Left lung (tissue), 10 donors: ENCODE data around the gene GLIPR2. TPM values are rescaled to one million over a fixed set of nuclear protein-coding genes. Genes with fewer than 3 reads are reported as not detected.
A peak's percentile ranks its signal among the peaks of the same experiment; 100 is the strongest.

Experiments used
- ATAC-seq: fragments of 200-7000 bp; cut with Tn5 transposase; one replicate; pipeline ENCODE4 v1.9.1; 2020; ENCODE audit warnings: moderate library complexity
- DNase-seq, 4 donors: peaks; one replicate each; pipeline ENCODE4 v3.0.0-alpha.2; 2013 to 2020
- H3K27ac ChIP-seq, 2 donors: fragments of 200-600 bp; sonication (generic) in 1 of 2; one replicate each; pipeline versions ENCODE4 v1.5.0 to v1.8.0; 2020 to 2021
- H3K27me3 ChIP-seq, 2 donors: fragments of 200-600 bp; sonication (generic) in 1 of 2; one replicate each; pipeline versions ENCODE4 v1.5.0 to v1.8.0; 2020 to 2021
- H3K36me3 ChIP-seq, 2 donors: fragments of 200-600 bp; sonication (generic) in 1 of 2; one replicate each; pipeline versions ENCODE4 v1.5.0 to v1.8.0; 2020 to 2021
- H3K4me1 ChIP-seq, 2 donors: fragments of 200-600 bp; one replicate each; pipeline ENCODE4 v1.8.0; 2021
- H3K4me3 ChIP-seq, 2 donors: fragments of 200-600 bp; sonication (generic) in 1 of 2; one replicate each; pipeline versions ENCODE4 v1.5.0 to v1.8.0; 2020 to 2021; ENCODE audit warnings: mild to moderate bottlenecking in 1 of 2
- H3K9me3 ChIP-seq, 2 donors: fragments of 200-600 bp; sonication (generic) in 1 of 2; one replicate each; pipeline versions ENCODE4 v1.5.0 to v1.8.0; 2020 to 2021
- CTCF ChIP-seq, 2 donors: fragments of 200-600 bp; sonication (generic) in 1 of 2; IDR thresholded peaks; one replicate each; pipeline versions ENCODE4 v1.5.0 to v1.8.0; 2021; ENCODE audit warnings: antibody characterized with exemption in 2 of 2
- intact Hi-C, 2 donors: fragments of 100-400 bp; cut with DNase I; formaldehyde crosslinking; loops; one replicate each; pipeline versions ENCODE4 v1.11.2 to v1.14.2; 2022
- polyA plus RNA-seq, 6 donors: library from polyadenylated mRNA; unstranded; fragments of 120-200 nt; gene quantifications; one replicate each; pipeline ENCODE4 v1.2.1, GENCODE V29; 2013; ENCODE audit not compliant: insufficient read length in 6 of 6
- total RNA-seq, 2 donors: library from RNA; stranded (reverse); fragmentation: NEBNext Ultra II Directional; extraction: Animal tissue kit (Norgen Biotek cat#: 25700); gene quantifications; one replicate each; pipeline ENCODE4 v1.2.1, GENCODE V29; 2021
- donor health status: DM: no; HTN: yes; CAD: no.
- donor health status: DM: no; HTN: no; CAD: no.

Gene GLIPR2
- total and polyA plus RNA-seq, 8 donors = 33.0 to 94.5 (median 35.8) TPM

GRCh38 chr9:36194326-36195000 is 57.9 kb downstream of the GLIPR2 start:
- peak in 1 of 4 donors; percentile 23 for DNase-seq

GRCh38 chr9:36204906-36205547 is 68.5 kb downstream of the GLIPR2 start:
- H3K36me3 ChIP-seq = peaks cover 4 to 99% of the 10 kb centered on the region in 2 donors
- ATAC-seq (peak; percentile 48), DNase-seq (no peak)
- H3K27me3 ChIP-seq = no peaks in the 10 kb centered on the region
- no peaks in the 10 kb centered on the region for H3K9me3 ChIP-seq
- intact Hi-C loops = no loop called here
- peaks cover 7 to 28% of the 10 kb centered on the region in 2 donors for H3K4me1 ChIP-seq
- TF ChIP-seq CTCF (IDR thresholded peaks at IDR 0.05) = no peak
- no peak overlapping the region for H3K4me3 ChIP-seq
- no peak overlapping the region for H3K27ac ChIP-seq

More at GRCh38 chr9:36194326-36195000, 57.9 kb downstream of the GLIPR2 start:
- Histone ChIP-seq H3K9me3 (no peaks in the 10 kb centered on the region), H3K27me3 (no peaks in the 10 kb centered on the region), H3K4me1 (peaks cover 34 to 51% of the 10 kb centered on the region in 2 donors), H3K4me3 (peak overlapping the region in 1 of 2 donors; percentile 93), H3K27ac (peak overlapping the region in 1 of 2 donors; percentile 1), H3K36me3 (peaks cover 0 to 41% of the 10 kb centered on the region in 2 donors)
- TF ChIP-seq CTCF (IDR thresholded peaks at IDR 0.05) = no peak
- ATAC-seq = peak; percentile 2
- intact Hi-C loops = no loop called here

- H3K27ac ChIP-seq = peak overlapping the region in 1 of 2 donors; percentile 9
- H3K27me3 ChIP-seq = no peaks in the 10 kb centered on the region
- peaks cover 4 to 99% of the 10 kb centered on the region in 2 donors for H3K36me3 ChIP-seq
- TF ChIP-seq CTCF (IDR thresholded peaks at IDR 0.05) = no peak
- H3K9me3 ChIP-seq = no peaks in the 10 kb centered on the region
- peaks cover 7 to 42% of the 10 kb centered on the region in 2 donors for H3K4me1 ChIP-seq
- intact Hi-C loops = no loop called here
- DNase-seq = no peak
- no peak overlapping the region for H3K4me3 ChIP-seq
- peak; percentile 17 for ATAC-seq
Observed at GRCh38 chr9:36207016-36207415, 70.5 kb downstream of the GLIPR2 start.

DNA sequence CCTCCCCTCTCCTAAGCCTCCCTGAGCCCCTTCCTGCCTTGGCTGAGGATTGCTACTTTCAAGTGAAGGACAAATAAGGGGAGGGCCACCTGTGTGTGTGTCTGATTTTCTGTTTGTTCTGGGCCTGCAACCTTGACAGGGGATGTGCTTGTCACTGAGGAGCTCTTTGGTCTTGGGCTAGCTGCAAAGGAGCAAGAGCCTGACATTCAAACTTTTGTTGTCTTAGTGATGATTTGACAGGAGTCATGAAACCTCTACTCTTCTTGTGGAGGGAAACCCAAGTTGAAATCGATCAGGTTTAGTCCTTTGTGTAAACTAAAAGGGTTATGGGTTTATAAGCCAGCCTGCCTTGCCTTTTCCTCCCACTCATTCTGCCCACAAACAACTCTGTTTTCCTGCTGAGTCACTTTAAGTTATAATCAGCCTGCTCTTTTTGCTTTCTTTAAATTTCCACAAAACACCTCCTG is 71.0 kb downstream of the GLIPR2 start:
- TF ChIP-seq CTCF (IDR thresholded peaks at IDR 0.05) = no peak
- no peak overlapping the region for H3K4me3 ChIP-seq
- intact Hi-C loops = no loop called here
- peak; percentile 19 for ATAC-seq
- H3K36me3 ChIP-seq = peaks cover 0 to 99% of the 10 kb centered on the region in 2 donors
- peaks cover 7 to 42% of the 10 kb centered on the region in 2 donors for H3K4me1 ChIP-seq
- no peak for DNase-seq
- no peaks in the 10 kb centered on the region for H3K9me3 ChIP-seq
- H3K27me3 ChIP-seq = no peaks in the 10 kb centered on the region
- H3K27ac ChIP-seq = peak overlapping the region in 1 of 2 donors; percentile 9
